K562 (cell line): ENCODE data around the gene EGFL7. TPM values are rescaled to one million over a fixed set of nuclear protein-coding genes. Genes with fewer than 3 reads are reported as not detected.

Experiments
- ARHGAP35 ChIP-seq: fragments of 450-650 bp; IDR thresholded peaks from 2 replicates; pipeline ENCODE4 v1.6.1; 2018; ENCODE audit not compliant: partially characterized antibody
- KLF6 ChIP-seq: fragments of 250-450 bp; sonication (Bioruptor Pico); IDR thresholded peaks from 2 replicates; pipeline ENCODE4 v1.4.0; 2020; ENCODE audit warnings: mild to moderate bottlenecking, moderate library complexity, borderline replicate concordance
- LCOR ChIP-seq: sonication (generic); formaldehyde crosslinking; IDR thresholded peaks from 2 replicates; pipeline ENCODE4 v1.8.0; 2022; ENCODE audit warnings: mild to moderate bottlenecking, missing genetic modification reagents
- RAD21 ChIP-seq, 2 experiments: fragments of 250-450 bp in 1 of 2; fragments of 450-650 bp in 1 of 2; sonication (Bioruptor Pico) in 1 of 2; formaldehyde crosslinking in 1 of 2; IDR thresholded peaks in 1 of 2; conservative IDR thresholded peaks in 1 of 2; 2 replicates each; pipeline versions ENCODE4 v1.4.0 to v1.8.0; 2020 to 2022; ENCODE audit warnings: mild to moderate bottlenecking in 2 of 2, moderate library complexity in 1 of 2
- RNF2 ChIP-seq: sonication (generic); IDR thresholded peaks from 2 replicates; pipeline ENCODE4 v1.6.1; 2016
- SAFB ChIP-seq: fragments of 200-400 bp; formaldehyde crosslinking; IDR thresholded peaks from 2 replicates; pipeline ENCODE4 v1.6.1; 2017; ENCODE audit warnings: low read depth, low read length, borderline replicate concordance
- TEAD1 ChIP-seq, 2 experiments: fragments of 450-650 bp in 1 of 2; sonication (generic) in 1 of 2; formaldehyde crosslinking; IDR thresholded peaks; 2 replicates each; pipeline versions ENCODE4 v1.4.0 to v1.8.0; 2020 to 2022; ENCODE audit warnings: mild to moderate bottlenecking in 2 of 2, missing genetic modification reagents in 1 of 2
- polyA plus RNA-seq, 8 experiments: library from polyadenylated mRNA; depleted of rRNA in 4 of 8; stranded (reverse) in 5 of 8; unstranded in 3 of 8; fragments of >200 nt; fragmentation: Nextera tagmentation in 2 of 8; fragmentation: Illumina TruSeq in 1 of 8; extraction: Ambion mirVana in 2 of 8; extraction: Trizol in 1 of 8; gene quantifications; 2 replicates each; pipeline versions ENCODE4 v1.2.1 to v1.2.3, GENCODE V29; 2011 to 2014; ENCODE audit warnings: inconsistent platforms in 1 of 8, missing spikeins in 1 of 8
- total RNA-seq, 7 experiments: library from RNA; depleted of rRNA in 6 of 7; stranded (reverse); fragments of >200 nt in 6 of 7; fragmentation: Illumina TruSeq in 2 of 7; extraction: Trizol in 2 of 7; gene quantifications; 2 replicates each; pipeline versions ENCODE4 v1.2.1 to v1.2.3, GENCODE V29; 2011 to 2021; ENCODE audit warnings: low replicate concordance in 1 of 7
- TF ChIP-seq, protein P1 (sequence below): fragments of 450-650 bp; IDR thresholded peaks from 2 replicates; pipeline ENCODE4 v1.7.0; 2016; ENCODE audit warnings: borderline replicate concordance
- TF ChIP-seq, protein P2 (sequence below): sonication (generic); formaldehyde crosslinking; IDR thresholded peaks from 2 replicates; pipeline ENCODE4 v1.9.0; 2022; ENCODE audit warnings: mild to moderate bottlenecking, missing genetic modification reagents
- TF ChIP-seq, protein P3 (sequence below): IDR thresholded peaks from 2 replicates; pipeline ENCODE4 v1.6.1; 2016; ENCODE audit warnings: missing genetic modification characterization, missing compliant biosample characterization
- TF ChIP-seq, protein P4 (sequence below): fragments of 450-650 bp; IDR thresholded peaks from 2 replicates; pipeline ENCODE4 v1.6.1; 2016
- TF ChIP-seq, protein P5 (sequence below), 2 experiments: fragments of 450-650 bp; formaldehyde crosslinking in 1 of 2; IDR thresholded peaks; 2 replicates each; pipeline versions ENCODE4 v1.4.0 to v1.6.1; 2014 to 2020; ENCODE audit warnings: mild to moderate bottlenecking in 2 of 2, borderline replicate concordance in 1 of 2, low read depth in 1 of 2

Gene EGFL7
- total and polyA plus RNA-seq, 9 of the 15 experiments (the other 6 are each of a cell fraction or from before 2014, with no cell fraction given), result 1.5 to 286 (median 55.5) TPM

DNA sequence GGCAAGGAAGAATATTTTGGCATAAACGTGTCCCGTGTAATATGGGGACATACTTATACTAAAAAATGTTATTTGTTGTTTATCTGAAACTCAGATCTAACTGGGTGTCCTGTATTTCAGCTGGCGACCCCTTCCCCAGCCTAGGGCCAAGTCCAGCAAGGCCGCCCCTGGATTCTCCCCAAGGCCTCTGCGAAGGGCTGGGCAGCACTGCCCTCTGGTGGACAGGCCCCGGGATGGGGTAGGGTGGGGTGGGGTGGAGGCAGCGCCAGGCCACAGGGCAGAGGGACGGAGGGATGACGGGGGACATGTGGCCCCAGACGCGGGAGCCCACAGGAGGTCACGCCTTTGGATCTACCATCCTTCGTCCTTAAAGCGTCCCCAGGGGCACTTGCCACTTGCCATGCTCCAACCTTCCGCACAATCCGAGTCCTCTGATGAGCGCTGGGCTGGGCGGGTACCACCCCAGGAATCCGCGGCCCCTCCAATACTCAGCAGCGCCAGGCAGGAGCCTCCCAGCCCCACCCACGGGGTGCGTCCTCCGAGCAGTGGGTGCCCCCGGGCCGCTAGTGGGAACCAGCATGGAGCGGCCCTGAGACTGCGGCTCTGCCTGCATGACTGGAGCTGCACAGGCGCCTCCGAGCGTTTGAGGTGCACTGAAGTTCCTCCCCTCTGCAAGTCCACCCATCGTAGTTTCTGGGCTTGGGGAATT, 31.6 kb downstream of the EGFL7 start (continued):
- TF ChIP-seq, protein P1, sequence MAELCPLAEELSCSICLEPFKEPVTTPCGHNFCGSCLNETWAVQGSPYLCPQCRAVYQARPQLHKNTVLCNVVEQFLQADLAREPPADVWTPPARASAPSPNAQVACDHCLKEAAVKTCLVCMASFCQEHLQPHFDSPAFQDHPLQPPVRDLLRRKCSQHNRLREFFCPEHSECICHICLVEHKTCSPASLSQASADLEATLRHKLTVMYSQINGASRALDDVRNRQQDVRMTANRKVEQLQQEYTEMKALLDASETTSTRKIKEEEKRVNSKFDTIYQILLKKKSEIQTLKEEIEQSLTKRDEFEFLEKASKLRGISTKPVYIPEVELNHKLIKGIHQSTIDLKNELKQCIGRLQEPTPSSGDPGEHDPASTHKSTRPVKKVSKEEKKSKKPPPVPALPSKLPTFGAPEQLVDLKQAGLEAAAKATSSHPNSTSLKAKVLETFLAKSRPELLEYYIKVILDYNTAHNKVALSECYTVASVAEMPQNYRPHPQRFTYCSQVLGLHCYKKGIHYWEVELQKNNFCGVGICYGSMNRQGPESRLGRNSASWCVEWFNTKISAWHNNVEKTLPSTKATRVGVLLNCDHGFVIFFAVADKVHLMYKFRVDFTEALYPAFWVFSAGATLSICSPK, result no peak
- TF ChIP-seq ARHGAP35, result no peak
- TF ChIP-seq, protein P2, sequence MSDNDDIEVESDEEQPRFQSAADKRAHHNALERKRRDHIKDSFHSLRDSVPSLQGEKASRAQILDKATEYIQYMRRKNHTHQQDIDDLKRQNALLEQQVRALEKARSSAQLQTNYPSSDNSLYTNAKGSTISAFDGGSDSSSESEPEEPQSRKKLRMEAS, result 0 out of 2 replicates have a peak, but pooled peaks have one; percentile 51
- 0 out of 2 replicates have a peak, but pooled peaks have one; percentile 61 for TF ChIP-seq LCOR (CRISPR knock-in tag)
- TF ChIP-seq, protein P3, sequence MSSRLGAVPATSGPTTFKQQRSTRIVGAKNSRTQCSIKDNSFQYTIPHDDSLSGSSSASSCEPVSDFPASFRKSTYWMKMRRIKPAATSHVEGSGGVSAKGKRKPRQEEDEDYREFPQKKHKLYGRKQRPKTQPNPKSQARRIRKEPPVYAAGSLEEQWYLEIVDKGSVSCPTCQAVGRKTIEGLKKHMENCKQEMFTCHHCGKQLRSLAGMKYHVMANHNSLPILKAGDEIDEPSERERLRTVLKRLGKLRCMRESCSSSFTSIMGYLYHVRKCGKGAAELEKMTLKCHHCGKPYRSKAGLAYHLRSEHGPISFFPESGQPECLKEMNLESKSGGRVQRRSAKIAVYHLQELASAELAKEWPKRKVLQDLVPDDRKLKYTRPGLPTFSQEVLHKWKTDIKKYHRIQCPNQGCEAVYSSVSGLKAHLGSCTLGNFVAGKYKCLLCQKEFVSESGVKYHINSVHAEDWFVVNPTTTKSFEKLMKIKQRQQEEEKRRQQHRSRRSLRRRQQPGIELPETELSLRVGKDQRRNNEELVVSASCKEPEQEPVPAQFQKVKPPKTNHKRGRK (tag), result no peak
- TF ChIP-seq, protein P4, sequence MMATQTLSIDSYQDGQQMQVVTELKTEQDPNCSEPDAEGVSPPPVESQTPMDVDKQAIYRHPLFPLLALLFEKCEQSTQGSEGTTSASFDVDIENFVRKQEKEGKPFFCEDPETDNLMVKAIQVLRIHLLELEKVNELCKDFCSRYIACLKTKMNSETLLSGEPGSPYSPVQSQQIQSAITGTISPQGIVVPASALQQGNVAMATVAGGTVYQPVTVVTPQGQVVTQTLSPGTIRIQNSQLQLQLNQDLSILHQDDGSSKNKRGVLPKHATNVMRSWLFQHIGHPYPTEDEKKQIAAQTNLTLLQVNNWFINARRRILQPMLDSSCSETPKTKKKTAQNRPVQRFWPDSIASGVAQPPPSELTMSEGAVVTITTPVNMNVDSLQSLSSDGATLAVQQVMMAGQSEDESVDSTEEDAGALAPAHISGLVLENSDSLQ, result no peak
- TF ChIP-seq, protein P5, sequence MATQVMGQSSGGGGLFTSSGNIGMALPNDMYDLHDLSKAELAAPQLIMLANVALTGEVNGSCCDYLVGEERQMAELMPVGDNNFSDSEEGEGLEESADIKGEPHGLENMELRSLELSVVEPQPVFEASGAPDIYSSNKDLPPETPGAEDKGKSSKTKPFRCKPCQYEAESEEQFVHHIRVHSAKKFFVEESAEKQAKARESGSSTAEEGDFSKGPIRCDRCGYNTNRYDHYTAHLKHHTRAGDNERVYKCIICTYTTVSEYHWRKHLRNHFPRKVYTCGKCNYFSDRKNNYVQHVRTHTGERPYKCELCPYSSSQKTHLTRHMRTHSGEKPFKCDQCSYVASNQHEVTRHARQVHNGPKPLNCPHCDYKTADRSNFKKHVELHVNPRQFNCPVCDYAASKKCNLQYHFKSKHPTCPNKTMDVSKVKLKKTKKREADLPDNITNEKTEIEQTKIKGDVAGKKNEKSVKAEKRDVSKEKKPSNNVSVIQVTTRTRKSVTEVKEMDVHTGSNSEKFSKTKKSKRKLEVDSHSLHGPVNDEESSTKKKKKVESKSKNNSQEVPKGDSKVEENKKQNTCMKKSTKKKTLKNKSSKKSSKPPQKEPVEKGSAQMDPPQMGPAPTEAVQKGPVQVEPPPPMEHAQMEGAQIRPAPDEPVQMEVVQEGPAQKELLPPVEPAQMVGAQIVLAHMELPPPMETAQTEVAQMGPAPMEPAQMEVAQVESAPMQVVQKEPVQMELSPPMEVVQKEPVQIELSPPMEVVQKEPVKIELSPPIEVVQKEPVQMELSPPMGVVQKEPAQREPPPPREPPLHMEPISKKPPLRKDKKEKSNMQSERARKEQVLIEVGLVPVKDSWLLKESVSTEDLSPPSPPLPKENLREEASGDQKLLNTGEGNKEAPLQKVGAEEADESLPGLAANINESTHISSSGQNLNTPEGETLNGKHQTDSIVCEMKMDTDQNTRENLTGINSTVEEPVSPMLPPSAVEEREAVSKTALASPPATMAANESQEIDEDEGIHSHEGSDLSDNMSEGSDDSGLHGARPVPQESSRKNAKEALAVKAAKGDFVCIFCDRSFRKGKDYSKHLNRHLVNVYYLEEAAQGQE (IDR thresholded peaks at IDR 0.05; ENCODE audit: borderline replicate concordance), result peak; percentile 73; the same call in 1 of the 2 replicates
- TF ChIP-seq, protein P5 (CRISPR knock-in tag; IDR thresholded peaks at IDR 0.05; ENCODE audit: low read depth), result no peak
- TF ChIP-seq SAFB, result no peak
- TF ChIP-seq RAD21 (CRISPR knock-in tag; conservative IDR thresholded peaks at IDR 0.05 in 1 of 2, IDR thresholded peaks at IDR 0.05 in 1 of 2), result peak; percentile 87 to 90
- no peak for TF ChIP-seq RNF2
- peak; percentile 35; the same call in 1 of the 2 replicates for TF ChIP-seq KLF6 (CRISPR knock-in tag)
- TF ChIP-seq TEAD1 (CRISPR knock-in tag; IDR thresholded peaks at IDR 0.05), result 0 out of 4 replicates have a peak, but pooled peaks of 1 of the 2 experiments have one; percentile 21
